ENCODE measurements around the gene TBC1D9B.

The TBC1D9B gene

DNA sequence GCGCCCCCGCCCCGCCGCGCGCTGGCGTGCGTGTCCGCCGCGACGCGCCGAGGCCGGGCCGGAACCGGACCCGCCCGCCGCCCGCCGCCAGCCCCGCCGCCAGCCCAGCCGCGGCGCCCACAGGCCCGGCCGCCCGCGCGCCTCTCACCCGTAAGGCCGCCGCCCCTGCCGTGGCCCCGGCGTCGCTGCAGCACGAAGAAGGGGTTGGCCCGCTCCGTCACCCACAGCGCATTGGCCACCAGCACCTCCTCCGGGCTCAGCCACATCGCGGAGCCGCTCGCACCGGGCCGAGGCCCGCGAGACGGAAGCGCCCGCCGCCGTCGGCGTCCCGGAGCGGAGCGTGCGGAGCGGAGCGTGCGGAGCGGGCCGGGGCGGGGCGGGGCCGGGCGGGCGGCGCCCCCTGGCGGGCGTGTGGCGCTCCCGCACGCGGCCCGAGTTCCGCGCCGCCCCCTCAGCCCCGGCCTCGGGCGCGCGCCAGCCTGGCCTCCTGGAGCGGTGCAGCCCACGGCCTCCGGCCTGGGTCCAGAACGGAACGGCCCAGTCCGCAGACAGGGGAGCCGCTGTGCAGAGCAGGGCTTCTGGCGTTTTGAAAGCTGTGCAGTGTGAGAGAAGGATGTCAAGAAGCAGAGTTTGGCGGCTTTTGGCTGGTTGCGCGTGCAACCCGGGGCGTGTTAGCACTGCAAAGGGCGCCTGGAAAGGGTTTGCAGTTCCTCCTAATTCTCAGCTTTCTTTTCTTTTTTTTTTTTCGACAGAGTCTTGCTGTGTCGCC, at the start of gene TBC1D9B:
Gene TBC1D9B, minus strand, starts transcription at position 342 of the 769 bp plus-strand sequence. Its CDS starts 76 bp downstream, at position 266.
- DNase-seq, result no peak

DNA sequence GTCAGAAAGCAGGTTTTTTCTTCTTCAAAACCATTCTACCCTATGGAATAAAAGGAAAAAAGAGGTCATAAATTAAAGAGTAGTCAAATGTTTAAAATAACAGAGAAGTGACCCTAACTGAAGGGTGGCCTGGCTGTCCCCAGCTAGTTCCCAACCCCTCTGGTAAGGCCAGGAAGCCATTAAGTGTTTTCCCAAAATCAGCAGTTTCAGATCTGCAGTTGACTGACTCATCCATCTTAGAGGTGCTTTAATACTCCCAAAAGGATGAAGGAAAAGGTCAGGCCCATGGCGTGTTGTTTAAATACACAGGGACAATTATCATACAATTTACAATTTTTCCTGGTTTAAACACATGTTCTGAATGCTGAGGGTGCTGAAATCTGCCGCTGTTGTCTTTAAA, 47.9 kb upstream of the TBC1D9B start:
- DNase-seq, result no peak

DNA sequence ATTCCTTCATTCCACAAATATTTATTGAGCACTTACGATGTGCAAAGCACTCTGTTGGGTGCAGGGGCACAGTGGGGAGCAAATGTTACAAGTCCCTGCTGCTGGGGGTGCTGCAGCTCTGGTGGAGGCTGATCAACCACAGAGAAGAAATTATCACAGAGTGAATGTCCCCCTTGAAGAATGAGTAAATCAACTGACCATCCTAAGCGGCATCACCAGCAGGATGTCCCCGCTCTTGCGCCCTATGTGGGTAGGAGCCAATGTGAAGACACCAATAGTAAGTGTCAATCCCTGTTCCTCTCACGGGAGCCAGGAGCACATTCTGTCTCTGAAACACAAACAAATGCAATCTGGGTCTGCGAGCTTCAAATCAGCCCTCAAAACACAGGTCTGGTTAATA, 47.4 kb upstream of the TBC1D9B start:
- no peak for DNase-seq

DNA sequence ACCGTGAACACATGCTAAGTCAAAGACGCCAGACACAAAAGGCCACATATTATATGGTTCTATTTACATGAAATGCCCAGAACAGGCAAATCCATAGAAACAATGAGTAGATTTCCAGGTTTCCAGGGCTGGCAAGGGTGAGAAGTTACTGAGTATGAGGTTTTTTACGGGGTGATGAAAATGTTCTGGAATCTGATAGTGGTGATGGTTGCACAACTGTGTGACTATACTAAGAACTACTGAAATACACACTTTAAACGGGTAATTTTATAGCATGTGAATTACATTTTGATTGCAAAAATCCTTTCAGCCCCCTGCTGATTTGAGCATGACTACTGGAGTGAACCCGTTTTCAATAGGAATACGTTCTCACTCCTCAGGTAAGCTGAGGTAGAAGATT, 46.7 kb upstream of the TBC1D9B start:
- no peak for DNase-seq

DNA sequence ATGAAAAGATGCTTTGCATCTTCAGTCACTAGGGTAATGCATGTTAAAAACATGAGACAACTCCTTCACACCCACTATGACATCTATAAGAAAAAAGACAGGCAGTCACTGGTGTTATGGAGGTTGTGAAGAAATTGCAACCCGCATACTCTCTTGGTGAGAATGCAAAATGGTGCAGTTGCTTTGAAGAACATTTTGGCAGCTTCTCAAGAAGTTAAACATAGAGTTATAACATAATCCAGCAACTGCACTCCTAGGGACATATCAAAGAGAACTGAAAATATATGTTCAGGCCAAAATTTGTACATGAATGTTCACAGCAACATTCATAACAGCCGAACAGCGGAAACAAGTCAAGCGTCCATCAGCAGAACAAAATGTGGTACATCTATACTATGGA, 46.3 kb upstream of the TBC1D9B start:
- no peak for DNase-seq

DNA sequence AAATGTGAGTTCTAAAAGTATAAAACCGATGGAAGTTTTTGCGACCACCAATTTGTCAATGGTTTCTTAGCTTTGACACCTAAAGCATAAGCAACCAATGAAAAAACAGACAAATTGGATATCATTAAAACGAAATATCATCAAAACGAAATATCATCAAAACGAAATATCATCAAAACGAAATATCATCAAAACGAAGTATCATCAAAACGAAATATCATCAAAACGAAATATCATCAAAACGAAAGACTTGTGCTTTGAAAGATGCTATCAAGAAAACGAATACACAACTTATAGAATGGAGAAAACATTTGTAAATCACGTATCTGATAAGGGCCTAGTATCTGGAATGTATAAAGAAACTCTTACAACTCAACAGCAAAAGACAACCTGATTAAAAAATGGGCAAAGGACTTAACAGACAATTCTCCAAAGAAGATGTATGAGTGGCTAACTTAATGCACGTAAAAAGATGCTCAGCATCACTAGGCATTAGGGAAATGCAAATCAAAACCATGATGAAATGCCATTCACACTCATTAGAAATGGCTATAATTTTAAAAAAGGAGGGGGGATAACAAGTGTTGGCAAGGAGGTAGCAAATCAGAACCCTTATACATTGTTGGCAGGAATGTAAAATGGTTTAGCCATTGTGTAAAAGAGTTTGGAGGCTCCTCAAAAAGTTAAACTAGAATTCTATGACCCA, 29.4 kb upstream of the TBC1D9B start:
- no peak for DNase-seq

DNA sequence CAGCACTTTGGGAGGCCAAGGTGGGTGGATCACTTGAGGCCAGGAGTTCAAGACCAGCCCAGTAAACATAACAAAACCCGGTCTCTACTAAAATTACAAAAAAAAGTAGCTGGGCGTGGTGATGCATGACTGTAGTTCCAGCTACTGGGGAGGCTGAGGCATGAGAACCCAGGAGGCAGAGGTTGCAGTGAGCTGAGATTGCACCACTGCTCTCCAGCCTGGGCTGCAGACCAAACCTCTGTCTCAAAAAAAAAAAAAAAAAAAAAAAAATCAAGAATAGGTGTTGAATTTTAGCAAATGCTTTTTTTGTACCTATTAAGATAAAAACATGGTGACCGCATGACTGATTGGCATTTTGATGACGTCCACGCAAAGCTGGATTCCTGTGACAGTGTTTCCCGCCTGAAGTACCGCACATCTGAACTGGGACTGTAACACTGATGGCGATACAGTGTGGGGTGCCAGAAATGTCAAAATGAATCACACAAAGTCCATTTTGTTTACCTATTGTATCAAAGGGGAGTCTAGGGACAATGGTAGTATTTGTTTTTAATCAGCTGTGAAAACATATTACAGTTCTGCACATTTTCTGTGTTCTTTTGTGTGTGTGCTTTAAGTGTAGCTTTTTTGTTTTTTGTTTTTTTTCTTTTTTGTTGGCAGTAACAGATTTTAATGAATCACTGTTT, 23.2 kb upstream of the TBC1D9B start:
- DNase-seq, result no peak

DNA sequence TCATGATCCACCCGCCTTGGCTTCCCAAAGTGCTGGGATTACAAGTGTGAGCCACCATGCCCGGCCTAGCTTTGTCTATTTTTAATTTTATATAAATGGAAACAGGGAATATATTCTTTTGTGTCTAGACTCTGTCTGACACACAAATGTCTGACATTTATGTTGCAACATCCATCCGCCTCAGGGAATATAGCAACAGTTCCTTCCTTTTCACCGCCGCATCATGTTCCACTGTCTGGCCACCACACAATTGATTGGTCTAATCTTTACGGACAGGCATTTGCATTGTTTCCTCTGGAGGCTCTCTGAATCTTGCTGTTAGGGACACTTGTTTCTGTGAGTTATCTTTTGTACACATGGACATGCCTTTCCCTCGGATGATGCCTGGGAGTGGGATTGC, 20.1 kb upstream of the TBC1D9B start:
- DNase-seq, result no peak

DNA sequence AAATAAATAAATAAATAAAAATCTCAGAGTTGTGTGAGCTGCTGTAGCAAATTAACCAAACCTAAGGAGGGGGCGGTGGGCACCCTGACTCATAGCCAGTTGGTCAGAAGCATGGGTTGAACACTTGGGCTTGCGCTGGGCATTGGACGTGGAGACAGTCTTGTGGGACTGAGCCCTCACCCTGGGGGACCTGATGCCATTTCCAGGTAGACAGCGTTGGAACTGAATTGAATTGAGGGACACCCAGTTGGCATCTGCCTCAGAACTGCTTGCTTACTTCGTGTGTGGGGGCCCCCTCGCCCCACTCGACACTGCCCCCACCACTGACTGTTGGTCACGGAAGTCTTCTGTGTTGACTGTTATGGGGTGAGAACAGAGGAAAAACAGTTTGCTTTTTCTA, 19.0 kb upstream of the TBC1D9B start:
- DNase-seq, result no peak

DNA sequence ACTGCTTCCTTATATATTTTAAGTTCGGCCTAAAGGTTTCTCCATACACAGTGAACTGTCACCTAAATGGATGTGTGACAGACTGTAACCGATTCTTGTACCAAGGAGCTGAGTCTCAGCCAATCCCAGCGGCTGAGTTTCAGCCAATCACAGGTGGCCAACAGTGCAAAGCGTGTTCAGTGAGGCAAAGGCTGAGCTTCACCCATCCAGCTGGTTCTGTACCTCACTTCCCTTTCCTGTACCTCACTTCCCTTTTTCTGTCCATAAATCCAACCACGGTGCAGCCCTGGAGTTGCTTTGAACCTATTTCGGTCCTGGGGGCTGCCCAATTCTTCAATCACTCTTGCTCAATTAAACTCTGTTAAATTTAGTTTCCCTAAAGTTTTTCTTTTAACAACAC, 15.7 kb upstream of the TBC1D9B start:
- DNase-seq, result no peak

DNA sequence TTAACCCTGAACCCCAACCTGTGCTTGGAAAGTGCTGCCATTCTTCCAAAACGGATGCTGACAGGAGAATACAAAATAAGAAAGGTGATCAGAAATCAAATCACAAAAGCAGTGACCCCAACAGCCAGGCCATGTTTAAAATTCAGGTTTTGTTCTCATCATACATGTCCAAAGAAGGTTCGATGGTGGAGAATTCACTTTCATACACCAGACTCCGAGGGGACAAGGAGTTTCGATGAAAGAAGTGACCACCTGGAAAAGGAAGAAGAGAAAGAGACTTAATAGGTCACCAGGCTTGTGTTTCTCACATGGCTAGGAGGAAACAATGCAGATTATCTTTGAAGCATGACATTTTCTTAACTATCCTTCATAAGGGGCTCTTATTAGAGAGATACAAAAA, 12.5 kb upstream of the TBC1D9B start:
- no peak for DNase-seq

DNA sequence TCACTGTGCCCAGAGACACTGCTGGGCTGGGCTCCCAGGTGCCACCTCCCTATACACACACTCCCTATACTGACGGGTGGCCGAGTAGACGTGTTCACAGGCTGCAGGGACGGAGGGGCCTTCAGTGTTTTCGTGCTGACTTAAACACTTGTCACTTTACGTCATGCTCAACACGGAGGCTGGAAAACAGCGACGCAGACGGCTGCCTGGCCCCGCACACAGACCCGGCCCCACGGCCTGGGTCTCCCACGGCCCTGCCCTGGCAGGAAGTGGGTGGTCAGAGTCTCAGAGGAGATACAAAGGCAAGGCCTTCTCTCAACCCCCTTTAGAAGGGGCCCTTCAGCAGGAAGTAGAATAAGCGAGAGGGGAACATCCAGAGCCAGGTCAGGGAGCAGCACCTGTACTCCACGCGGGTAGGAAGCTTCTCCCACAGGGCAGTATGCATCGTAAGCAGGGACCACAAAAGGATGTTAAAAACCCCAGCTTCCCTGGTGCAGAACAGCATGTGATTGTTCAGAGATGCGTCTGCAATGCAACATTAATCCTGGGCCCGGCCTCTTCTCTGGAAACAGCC, 11.9 kb upstream of the TBC1D9B start:
- DNase-seq, result no peak

DNA sequence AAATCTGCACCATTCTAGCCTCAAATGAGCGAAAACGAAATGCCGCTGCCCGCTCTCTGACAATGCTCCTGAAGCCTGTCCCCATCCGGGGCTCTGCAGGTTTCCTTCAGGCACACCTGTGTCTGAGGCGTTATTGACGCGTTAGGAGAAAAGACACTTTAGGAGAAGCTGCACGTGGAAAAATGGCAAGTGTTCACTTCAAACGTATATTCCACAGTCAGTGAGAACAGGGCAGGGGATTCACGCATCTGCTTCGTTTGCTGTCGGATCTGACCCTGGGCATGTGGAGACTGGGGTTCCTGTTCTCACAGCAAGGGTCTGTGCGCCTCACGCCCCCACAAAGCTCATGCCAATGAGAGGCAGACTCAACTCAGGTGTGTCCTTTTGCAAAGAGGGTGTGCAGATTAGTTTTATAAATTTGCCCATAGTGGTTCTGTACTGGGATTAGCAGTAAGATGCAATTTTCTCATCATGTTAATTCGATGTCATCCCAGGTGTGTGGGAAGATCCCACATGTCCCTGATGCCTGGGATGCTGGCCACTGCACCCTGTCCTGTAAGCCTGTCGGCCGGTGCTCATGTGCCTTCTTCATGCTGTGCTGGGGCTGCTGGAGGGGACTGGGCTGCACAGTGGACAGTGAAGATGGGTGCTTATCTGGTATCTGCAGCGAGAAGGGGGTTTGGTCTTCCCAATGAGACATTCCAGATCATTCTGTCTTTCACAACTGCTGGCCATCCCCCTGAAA, 11.2 kb upstream of the TBC1D9B start:
- no peak for DNase-seq

DNA sequence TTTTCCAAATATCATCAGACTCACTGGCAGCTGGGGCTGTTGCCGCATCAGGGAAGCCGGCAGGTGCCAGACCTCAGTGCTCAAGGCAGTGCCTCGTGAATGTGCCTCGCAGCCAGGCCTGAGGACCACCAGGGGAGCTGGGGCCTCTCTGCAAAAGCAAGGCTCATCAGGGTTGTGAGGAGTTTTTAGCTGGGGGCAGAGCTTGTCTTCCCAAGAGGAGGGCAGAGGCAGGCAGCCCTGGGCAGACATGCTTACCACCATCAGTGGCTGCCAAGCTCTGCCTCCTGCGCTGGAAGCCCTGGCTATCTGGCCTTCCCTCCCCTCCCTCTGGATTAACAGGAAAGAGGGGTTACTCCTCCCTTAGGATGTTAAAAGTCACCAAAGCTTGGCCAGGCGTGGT, 8.8 kb upstream of the TBC1D9B start:
- no peak for DNase-seq

DNA sequence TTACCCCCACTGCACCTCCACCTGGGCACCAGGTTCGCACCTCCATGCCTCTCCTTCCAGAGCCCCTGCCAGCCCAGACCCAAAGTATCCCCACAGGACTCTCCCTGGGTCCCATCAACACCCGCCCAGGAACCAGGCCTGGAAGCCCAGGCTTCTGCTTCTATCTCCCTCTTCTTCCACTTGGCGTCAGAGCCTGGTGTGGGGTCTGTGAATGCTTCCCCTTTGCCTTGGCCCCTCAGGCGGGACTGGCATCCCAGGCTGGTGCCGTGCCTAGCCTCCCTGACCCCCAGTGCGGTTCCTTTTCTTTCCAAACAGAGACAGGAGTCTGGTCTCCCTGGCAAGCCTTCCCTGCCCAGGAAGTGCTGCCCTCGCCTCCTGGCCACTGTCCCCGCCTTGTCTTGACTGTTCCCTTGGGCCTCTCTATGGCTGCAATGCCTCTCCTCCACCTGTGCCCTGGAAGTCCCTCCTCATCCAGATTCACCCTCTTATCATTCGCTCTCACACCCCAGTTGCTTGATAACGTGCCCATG, 7.8 kb upstream of the TBC1D9B start:
- DNase-seq, result no peak

DNA sequence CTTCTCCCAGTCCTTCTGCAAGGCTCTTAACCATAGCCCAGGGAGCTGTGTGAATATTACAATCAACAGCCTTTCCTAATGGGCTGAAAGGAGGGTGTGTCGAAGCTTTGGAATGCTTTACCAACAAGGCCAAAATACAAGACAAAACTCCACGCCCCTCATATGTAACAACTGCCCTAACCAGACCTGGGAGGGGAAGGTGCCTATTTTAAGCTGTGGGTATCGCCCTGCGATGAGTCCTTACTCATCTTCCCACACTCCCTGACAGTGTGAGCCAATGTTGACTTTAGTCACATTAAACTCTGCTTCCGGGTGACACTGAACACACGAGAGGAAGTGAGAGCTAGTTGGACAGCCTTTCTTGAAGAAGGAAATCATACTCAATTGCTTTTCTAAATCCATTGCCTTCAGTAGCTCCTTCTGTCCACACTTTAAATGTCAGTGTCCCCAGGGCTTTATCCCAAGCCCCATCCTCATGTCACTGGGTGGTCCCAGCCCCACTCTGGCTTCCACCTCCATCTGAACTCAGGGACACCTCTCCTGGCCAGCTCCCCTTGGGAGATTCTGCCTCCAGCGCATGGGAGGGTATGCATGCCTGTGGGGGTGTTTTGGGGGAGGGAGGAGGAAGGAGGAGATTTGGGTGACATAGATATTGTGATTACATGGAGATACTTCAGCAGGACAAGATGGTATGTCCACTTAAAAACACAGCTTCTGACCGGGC, 6.5 kb upstream of the TBC1D9B start:
- DNase-seq, result no peak

DNA sequence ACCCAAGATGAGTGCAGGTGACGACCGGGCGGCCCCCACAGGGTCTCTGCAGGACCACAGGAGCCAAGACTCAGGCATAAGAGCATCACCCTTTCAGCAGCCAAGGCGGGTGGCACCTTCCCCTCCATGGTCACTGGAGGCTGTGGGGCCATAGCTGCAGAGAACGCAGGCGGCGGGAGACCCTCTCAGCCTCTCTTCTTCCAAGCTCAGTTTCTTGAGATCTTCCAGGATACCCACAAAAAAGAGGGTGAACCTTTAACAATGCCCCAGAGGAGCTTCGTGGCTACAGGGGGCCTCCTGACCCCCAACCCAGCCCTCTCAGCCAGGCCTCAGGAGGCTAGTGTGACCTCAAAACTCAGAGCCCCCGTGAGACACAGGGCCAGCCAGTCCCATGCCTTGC, 5.8 kb upstream of the TBC1D9B start:
- no peak for DNase-seq

DNA sequence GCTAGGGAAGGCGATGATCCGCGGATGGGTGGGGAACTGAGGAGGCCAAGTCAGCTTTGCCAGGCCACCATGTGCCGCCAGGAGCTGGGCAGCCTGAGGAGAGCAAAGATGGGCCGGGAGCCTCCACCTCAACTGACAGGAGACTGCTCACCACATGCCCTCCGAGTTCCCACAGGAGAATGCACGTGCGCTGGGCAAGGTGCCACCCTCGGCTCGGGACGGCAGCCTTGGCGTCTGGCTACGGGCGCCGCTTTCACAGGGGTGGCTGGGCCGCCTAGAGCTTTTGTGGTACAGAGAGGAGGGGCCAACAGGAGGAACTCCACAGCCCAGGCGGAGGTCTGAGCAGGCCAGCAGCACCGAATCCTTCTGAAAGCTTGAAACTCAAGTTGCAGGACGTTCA, 5.3 kb upstream of the TBC1D9B start:
- DNase-seq, result no peak

DNA sequence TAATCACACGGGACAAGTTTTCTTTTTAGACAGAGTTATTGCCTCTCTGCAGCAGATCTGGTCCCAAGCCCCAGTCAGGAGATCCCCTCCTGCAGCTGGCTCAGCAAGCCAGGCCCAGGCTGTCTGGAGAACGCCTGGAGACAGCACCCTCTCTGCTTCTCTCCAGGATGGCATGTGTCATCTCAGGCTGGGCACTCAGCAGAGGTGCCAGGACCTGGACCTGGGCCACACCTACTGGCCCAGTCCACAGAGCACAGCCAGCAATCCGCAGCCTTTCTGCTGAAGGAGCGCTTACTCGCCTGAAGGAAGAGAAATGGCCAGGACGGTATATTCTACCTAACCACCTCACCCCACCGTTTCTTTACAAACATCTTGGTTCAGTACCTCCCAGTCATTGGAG, 4.7 kb upstream of the TBC1D9B start:
- DNase-seq, result no peak

DNA sequence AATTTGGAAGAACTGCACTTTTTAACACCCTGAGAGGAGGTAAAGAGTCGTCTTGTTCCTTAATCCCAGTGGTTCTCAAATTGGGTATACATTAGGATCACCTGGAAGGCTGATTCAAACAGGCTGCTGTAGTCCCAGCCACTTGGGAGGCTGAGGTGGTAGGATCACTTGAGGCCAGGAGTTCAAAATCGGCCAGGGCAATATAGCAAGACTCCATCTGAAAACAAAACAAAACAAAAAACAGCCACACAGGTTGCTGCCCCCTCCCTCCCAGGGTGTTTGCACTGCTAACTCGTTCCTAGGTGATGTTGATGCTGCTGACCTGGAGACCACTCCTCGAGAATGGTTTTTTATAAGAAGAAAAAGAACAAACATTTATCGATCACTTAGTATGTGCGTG, 1.5 kb upstream of the TBC1D9B start:
- no peak for DNase-seq

DNA sequence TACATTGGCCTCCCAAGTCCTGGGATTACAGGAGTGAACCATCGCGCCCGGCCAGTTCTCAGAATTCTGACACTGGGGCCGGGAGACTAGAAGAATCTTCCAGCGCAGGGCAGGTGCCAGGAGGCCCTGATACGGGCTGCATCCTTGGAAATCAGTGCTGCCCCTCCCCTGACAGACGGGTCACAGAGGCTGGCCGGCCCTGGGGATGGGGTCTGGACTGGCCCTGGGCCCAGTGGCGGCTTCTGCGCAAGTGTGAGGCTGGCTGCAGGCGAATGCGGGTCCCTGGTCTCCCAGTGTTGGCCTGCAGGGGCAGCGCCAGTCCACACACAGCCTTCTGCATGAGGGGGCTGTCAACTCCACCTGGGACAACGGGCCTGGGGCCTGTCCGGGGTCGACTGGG, 831 bp upstream of the TBC1D9B start:
- no peak for DNase-seq

Measured in NCI-H1417 treated with DMSO at 0.1 percent for 48 hours (cell line).